Left lung (tissue), 10 donors: Measurements from ENCODE around the gene TINCR. TPM values are rescaled to one million over a fixed set of nuclear protein-coding genes. Genes with fewer than 3 reads are reported as not detected.
A peak's percentile ranks its signal among the peaks of the same experiment; 100 is the strongest.

Source experiments
- ATAC-seq: fragments of 200-7000 bp; cut with Tn5 transposase; one replicate; pipeline ENCODE4 v1.9.1; 2020; ENCODE audit warnings: moderate library complexity
- DNase-seq, 4 donors: peaks; one replicate each; pipeline ENCODE4 v3.0.0-alpha.2; 2013 to 2020
- H3K27ac ChIP-seq, 2 donors: fragments of 200-600 bp; sonication (generic) in 1 of 2; one replicate each; pipeline versions ENCODE4 v1.5.0 to v1.8.0; 2020 to 2021
- H3K27me3 ChIP-seq, 2 donors: fragments of 200-600 bp; sonication (generic) in 1 of 2; one replicate each; pipeline versions ENCODE4 v1.5.0 to v1.8.0; 2020 to 2021
- H3K36me3 ChIP-seq, 2 donors: fragments of 200-600 bp; sonication (generic) in 1 of 2; one replicate each; pipeline versions ENCODE4 v1.5.0 to v1.8.0; 2020 to 2021
- H3K4me1 ChIP-seq, 2 donors: fragments of 200-600 bp; one replicate each; pipeline ENCODE4 v1.8.0; 2021
- H3K4me3 ChIP-seq, 2 donors: fragments of 200-600 bp; sonication (generic) in 1 of 2; one replicate each; pipeline versions ENCODE4 v1.5.0 to v1.8.0; 2020 to 2021; ENCODE audit warnings: mild to moderate bottlenecking in 1 of 2
- H3K9me3 ChIP-seq, 2 donors: fragments of 200-600 bp; sonication (generic) in 1 of 2; one replicate each; pipeline versions ENCODE4 v1.5.0 to v1.8.0; 2020 to 2021
- intact Hi-C, 2 donors: fragments of 100-400 bp; cut with DNase I; formaldehyde crosslinking; loops; one replicate each; pipeline versions ENCODE4 v1.11.2 to v1.14.2; 2022
- polyA plus RNA-seq, 6 donors: library from polyadenylated mRNA; unstranded; fragments of 120-200 nt; gene quantifications; one replicate each; pipeline ENCODE4 v1.2.1, GENCODE V29; 2013; ENCODE audit not compliant: insufficient read length in 6 of 6
- total RNA-seq, 2 donors: library from RNA; stranded (reverse); fragmentation: NEBNext Ultra II Directional; extraction: Animal tissue kit (Norgen Biotek cat#: 25700); gene quantifications; one replicate each; pipeline ENCODE4 v1.2.1, GENCODE V29; 2021
- TF ChIP-seq, protein P1 (sequence below), 2 donors: fragments of 200-600 bp; sonication (generic) in 1 of 2; IDR thresholded peaks; one replicate each; pipeline versions ENCODE4 v1.5.0 to v1.8.0; 2021; ENCODE audit warnings: antibody characterized with exemption in 2 of 2
- donor health status: DM: no; HTN: yes; CAD: no.
- donor health status: DM: no; HTN: no; CAD: no.

TINCR gene
- total and polyA plus RNA-seq, 8 donors = 0.24 to 0.76 (median 0.61) TPM

DNA sequence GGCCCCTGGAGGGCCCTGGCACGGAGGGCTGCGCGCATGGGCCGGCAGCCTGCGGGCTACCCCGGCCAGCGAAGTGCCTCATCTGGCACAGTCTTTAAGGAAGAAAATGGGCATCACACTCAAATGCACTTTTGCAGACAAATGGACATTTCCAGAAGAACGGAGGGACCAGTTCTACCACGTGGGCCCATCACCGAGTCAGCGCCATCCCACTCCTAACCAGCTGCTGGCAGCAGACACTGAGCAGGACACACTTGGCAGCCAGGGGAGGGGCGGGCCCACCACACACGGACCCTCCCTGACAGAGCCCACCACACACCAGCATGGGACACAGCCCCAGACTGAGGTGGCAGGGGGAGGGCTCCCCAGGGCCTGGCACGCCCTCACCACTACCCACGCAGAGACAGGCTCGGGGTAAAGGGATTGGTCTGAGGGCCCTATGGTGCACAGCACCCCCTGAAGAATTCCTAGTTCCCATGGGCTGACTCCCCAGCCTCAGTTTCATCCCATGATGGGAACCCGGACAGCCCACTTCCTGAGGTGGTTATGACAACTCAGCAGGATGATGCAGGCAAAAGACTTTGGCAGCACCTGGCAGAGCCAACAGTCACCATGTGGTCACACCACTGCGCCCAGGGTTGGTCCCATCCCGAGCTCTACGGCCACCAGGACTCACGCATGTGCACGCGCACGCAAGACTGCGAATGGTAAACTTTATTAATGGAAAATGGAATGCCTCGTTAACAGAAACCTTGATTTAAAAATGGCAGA lies 18.7 kb upstream of the TINCR start:
- Histone ChIP-seq H3K27ac (no peak overlapping the region), H3K4me3 (no peak overlapping the region), H3K27me3 (no peaks in the 10 kb centered on the region), H3K36me3 (peaks cover 0 to 83% of the 10 kb centered on the region in 2 donors), H3K9me3 (no peaks in the 10 kb centered on the region), H3K4me1 (no peaks in the 10 kb centered on the region)
- ATAC-seq (no peak), DNase-seq (no peak)
- intact Hi-C loops = loop anchor here in 1 of 2 donors (10.0 kb wide), 1 partner anchor 542 kb away; no protein-coding TSS in a partner anchor
- TF ChIP-seq, protein P1, sequence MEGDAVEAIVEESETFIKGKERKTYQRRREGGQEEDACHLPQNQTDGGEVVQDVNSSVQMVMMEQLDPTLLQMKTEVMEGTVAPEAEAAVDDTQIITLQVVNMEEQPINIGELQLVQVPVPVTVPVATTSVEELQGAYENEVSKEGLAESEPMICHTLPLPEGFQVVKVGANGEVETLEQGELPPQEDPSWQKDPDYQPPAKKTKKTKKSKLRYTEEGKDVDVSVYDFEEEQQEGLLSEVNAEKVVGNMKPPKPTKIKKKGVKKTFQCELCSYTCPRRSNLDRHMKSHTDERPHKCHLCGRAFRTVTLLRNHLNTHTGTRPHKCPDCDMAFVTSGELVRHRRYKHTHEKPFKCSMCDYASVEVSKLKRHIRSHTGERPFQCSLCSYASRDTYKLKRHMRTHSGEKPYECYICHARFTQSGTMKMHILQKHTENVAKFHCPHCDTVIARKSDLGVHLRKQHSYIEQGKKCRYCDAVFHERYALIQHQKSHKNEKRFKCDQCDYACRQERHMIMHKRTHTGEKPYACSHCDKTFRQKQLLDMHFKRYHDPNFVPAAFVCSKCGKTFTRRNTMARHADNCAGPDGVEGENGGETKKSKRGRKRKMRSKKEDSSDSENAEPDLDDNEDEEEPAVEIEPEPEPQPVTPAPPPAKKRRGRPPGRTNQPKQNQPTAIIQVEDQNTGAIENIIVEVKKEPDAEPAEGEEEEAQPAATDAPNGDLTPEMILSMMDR (IDR thresholded peaks at IDR 0.05) = no peak

DNA sequence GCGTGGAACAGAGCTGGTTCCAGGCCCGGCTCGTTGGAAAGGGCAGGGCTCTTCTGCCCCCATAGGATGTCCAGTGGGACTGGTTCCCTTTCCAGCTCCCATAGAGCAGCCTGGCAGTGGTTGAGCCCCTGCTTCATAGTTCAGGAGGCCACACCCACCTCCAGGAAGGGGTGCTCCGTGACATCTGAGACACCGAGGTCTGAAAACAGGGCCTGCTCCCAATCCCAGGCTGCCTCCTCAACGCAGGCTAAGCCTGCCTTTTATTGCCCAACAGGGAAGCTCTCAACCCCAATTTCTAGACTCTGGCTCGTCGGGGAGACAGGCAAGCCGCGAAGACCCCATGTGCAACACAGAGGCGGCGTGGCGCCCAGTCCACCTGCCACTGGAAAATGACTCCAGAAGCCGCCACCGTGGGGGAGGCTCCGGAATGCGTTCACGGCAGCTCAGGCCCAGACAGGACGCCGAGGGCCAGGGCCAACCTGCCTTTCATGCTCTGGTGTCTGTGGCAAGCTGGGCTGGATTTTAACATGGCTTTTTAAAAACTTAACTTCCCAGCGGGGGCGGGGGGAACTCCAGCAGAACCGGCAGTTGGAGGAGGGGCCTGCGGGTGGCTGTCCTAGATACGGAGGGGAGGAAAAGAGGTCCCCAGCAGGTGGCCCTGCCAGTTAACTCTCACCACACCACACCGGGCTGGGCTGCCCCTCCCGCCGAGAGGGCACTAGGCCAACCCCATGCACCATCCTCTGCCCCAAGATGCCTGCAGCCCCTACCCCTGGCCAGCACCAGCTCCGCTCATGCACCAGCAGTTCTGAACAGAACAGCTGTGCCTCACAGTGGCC lies 17.9 kb upstream of the TINCR start:
- H3K4me3 ChIP-seq = no peak overlapping the region
- intact Hi-C loops = loop anchor here in 1 of 2 donors (10.0 kb wide), 1 partner anchor 541 kb away; no protein-coding TSS in a partner anchor
- DNase-seq (peak in 1 of 4 donors; percentile 39), ATAC-seq (peak; percentile 13)
- no peaks in the 10 kb centered on the region for H3K27me3 ChIP-seq
- no peak overlapping the region for H3K27ac ChIP-seq
- peaks cover 0 to 76% of the 10 kb centered on the region in 2 donors for H3K36me3 ChIP-seq
- no peaks in the 10 kb centered on the region for H3K4me1 ChIP-seq
- TF ChIP-seq, protein P1 (IDR thresholded peaks at IDR 0.05) = no peak
- H3K9me3 ChIP-seq = no peaks in the 10 kb centered on the region

DNA sequence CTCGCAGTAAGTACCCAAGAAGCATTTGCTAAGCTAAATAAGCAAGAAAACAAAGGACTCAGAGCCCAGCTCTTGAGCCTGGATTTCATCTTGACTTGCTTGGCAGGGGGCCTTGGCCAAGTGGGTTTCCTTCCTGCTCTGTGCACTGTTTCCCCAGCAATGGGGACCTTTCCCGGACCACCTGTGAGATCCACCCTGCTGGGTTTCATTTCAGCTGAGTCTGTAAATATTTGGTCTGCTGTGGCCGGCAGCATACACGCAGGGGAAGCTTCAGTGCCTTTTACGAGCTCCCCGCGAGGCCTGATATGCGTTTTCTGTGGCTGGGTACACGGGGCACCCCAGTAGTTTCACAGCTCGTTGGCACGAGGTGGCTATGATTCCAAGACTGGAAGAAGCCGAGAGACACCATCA lies 12.4 kb upstream of the TINCR start:
- H3K27ac ChIP-seq = no peak overlapping the region
- ATAC-seq (no peak), DNase-seq (no peak)
- no peaks in the 10 kb centered on the region for H3K9me3 ChIP-seq
- peaks cover 3 to 4% of the 10 kb centered on the region in 2 donors for H3K4me1 ChIP-seq
- intact Hi-C loops = loop anchor here in 1 of 2 donors (10.0 kb wide), 1 partner anchor 535 kb away; no protein-coding TSS in a partner anchor
- peaks cover 0 to 21% of the 10 kb centered on the region in 2 donors for H3K36me3 ChIP-seq
- H3K27me3 ChIP-seq = no peaks in the 10 kb centered on the region
- TF ChIP-seq, protein P1 (IDR thresholded peaks at IDR 0.05) = no peak
- H3K4me3 ChIP-seq = no peak overlapping the region

DNA sequence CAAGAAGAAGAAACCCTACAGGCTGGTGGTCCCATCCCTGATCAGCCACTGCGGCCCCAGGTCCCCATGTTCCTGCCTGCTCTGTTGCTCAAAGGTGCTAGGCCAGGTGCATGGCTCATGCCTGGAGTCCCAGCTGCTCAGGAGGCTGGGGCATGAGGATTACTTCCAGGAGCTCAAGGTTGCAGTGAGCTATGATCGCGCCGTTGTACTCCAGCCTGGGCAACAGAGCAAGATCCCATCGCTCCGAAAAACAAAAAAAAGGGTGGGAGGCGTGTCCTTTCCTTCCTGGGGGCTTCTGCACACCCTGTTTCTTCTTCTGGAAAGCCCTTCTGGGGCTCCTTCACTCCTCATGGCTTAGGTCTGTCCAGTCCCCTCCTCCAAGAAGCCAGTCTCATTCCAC lies 11.9 kb upstream of the TINCR start:
- DNase-seq = no peak
- peaks cover 0 to 18% of the 10 kb centered on the region in 2 donors for H3K36me3 ChIP-seq
- H3K4me1 ChIP-seq = peaks cover 3 to 4% of the 10 kb centered on the region in 2 donors
- intact Hi-C loops = loop anchor here in 1 of 2 donors (10.0 kb wide), 1 partner anchor 535 kb away; no protein-coding TSS in a partner anchor
- H3K27ac ChIP-seq = no peak overlapping the region
- no peak for ATAC-seq
- TF ChIP-seq, protein P1 (IDR thresholded peaks at IDR 0.05) = no peak
- no peaks in the 10 kb centered on the region for H3K27me3 ChIP-seq
- H3K4me3 ChIP-seq = no peak overlapping the region
- no peaks in the 10 kb centered on the region for H3K9me3 ChIP-seq

DNA sequence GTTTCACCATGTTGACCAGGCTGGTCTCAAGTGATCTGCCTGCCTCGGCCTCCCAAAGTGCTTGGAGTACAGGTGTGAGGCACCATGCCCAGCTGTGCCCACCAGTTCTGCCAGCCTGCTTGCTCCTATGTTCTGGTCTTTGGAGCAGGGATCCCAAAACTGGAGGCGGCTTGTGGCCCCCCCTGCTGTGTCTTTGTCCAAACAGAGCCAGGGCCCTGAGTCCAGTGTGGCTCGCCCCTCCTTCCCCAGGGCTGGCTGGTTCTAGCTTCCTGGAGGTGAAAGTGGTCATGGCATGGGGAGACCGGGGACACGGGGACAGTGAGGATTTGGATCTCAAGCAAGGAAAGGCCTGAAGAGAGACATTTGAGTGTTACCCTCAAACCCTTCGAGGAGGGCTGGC lies 11.5 kb upstream of the TINCR start:
- DNase-seq = no peak
- ATAC-seq = no peak
- Histone ChIP-seq H3K27me3 (no peaks in the 10 kb centered on the region), H3K4me1 (peaks cover 3 to 4% of the 10 kb centered on the region in 2 donors), H3K27ac (no peak overlapping the region), H3K4me3 (no peak overlapping the region), H3K9me3 (no peaks in the 10 kb centered on the region), H3K36me3 (peaks cover 0 to 18% of the 10 kb centered on the region in 2 donors)
- intact Hi-C loops = no loop called here
- TF ChIP-seq, protein P1 (IDR thresholded peaks at IDR 0.05) = no peak
